Osteocyte (in vitro differentiated cells): ENCODE measurements around the gene SLC9A8. TPM values are rescaled to one million over a fixed set of nuclear protein-coding genes. Genes with fewer than 3 reads are reported as not detected.

ENCODE experiments used
- DNase-seq: peaks from one replicate; pipeline ENCODE4 v3.0.0; 2021; ENCODE audit warnings: mixed read lengths; ENCODE audit not compliant: unreplicated experiment; ENCODE audit errors: extremely low spot score
- H3K27ac Mint-ChIP-seq: one replicate; pipeline ENCODE4 v1.8.0; 2021; ENCODE audit warnings: mild to moderate bottlenecking, mixed read lengths; ENCODE audit not compliant: unreplicated experiment
- H3K27me3 Mint-ChIP-seq: one replicate; pipeline ENCODE4 v1.8.0; 2021; ENCODE audit warnings: mixed read lengths; ENCODE audit not compliant: unreplicated experiment
- H3K36me3 Mint-ChIP-seq: one replicate; pipeline ENCODE4 v1.8.0; 2021; ENCODE audit warnings: mixed read lengths; ENCODE audit not compliant: unreplicated experiment
- H3K4me1 Mint-ChIP-seq: one replicate; pipeline ENCODE4 v1.8.0; 2021; ENCODE audit warnings: mixed read lengths; ENCODE audit not compliant: unreplicated experiment
- H3K4me3 Mint-ChIP-seq: one replicate; pipeline ENCODE4 v1.8.0; 2021; ENCODE audit warnings: mild to moderate bottlenecking, moderate library complexity, mixed read lengths; ENCODE audit not compliant: unreplicated experiment
- H3K9me3 Mint-ChIP-seq: one replicate; pipeline ENCODE4 v1.8.0; 2021; ENCODE audit warnings: mixed read lengths; ENCODE audit not compliant: unreplicated experiment
- total RNA-seq: library from RNA; stranded (reverse); gene quantifications from 2 replicates; pipeline ENCODE4 v1.2.1, GENCODE V29; 2021
- TF ChIP-seq, protein P1 (sequence below): fragments of 200-600 bp; sonication (generic); IDR thresholded peaks from 2 replicates; pipeline ENCODE4 v1.5.0; 2021; ENCODE audit warnings: antibody characterized with exemption, mild to moderate bottlenecking, moderate library complexity

SLC9A8 gene
- total RNA-seq, 1 donor from 2014 or later: 10.9 TPM

DNA sequence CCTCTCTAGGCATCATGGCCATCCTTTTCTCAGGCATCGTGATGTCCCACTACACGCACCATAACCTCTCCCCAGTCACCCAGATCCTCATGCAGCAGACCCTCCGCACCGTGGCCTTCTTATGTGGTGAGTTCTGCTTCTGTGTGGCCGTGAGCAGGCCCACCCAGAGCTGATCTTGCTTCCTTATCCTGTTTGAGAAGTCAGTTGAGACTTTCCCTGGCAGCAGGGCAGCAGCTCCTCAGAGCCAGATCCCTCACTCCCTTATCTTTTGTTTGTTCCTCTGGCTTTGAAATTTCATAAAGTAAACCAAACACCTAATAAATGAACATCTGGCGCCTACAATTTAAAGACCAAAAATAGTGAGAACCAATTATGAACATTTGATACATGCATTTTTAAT lies 62.1 kb downstream of the SLC9A8 start:
- H3K9me3 Mint-ChIP-seq: no peaks in the 10 kb centered on the region
- TF ChIP-seq, protein P1, sequence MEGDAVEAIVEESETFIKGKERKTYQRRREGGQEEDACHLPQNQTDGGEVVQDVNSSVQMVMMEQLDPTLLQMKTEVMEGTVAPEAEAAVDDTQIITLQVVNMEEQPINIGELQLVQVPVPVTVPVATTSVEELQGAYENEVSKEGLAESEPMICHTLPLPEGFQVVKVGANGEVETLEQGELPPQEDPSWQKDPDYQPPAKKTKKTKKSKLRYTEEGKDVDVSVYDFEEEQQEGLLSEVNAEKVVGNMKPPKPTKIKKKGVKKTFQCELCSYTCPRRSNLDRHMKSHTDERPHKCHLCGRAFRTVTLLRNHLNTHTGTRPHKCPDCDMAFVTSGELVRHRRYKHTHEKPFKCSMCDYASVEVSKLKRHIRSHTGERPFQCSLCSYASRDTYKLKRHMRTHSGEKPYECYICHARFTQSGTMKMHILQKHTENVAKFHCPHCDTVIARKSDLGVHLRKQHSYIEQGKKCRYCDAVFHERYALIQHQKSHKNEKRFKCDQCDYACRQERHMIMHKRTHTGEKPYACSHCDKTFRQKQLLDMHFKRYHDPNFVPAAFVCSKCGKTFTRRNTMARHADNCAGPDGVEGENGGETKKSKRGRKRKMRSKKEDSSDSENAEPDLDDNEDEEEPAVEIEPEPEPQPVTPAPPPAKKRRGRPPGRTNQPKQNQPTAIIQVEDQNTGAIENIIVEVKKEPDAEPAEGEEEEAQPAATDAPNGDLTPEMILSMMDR: no peak
- H3K27ac Mint-ChIP-seq: no peak overlapping the region
- peaks cover 20% of the 10 kb centered on the region for H3K36me3 Mint-ChIP-seq
- no peak overlapping the region for H3K4me3 Mint-ChIP-seq
- no peak for DNase-seq
- H3K4me1 Mint-ChIP-seq: peaks cover 14% of the 10 kb centered on the region
- H3K27me3 Mint-ChIP-seq: no peaks in the 10 kb centered on the region

DNA sequence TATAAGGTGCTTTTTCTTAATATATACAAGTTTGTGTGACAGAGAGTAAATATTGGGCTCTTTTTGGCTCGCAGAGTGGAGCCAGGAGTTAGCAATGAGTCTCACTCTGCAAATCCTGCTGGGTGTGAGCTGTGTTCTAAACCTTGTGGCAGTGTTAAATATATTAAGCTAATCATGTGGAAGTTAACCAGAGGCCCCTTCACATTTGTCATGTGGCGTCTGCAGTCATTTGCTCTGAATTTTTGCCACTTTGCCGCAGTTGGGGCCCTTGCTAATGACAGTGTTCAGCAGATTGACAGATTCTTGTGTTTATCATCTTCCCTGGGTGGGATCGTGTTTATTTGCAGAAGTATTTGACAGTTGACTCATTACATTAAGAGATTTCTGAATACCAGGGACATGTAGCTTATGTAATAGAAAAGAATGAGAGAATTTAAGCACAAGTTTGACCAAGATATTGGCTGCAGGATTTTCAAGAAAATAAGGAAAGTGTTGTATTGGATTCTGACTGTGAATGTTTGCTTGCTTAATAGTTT lies 64.8 kb downstream of the SLC9A8 start:
- peaks cover 25% of the 10 kb centered on the region for H3K36me3 Mint-ChIP-seq
- H3K27me3 Mint-ChIP-seq: no peaks in the 10 kb centered on the region
- no peaks in the 10 kb centered on the region for H3K9me3 Mint-ChIP-seq
- H3K4me3 Mint-ChIP-seq: no peak overlapping the region
- TF ChIP-seq, protein P1: no peak
- peaks cover 25% of the 10 kb centered on the region for H3K4me1 Mint-ChIP-seq
- H3K27ac Mint-ChIP-seq: no peak overlapping the region
- DNase-seq: no peak

DNA sequence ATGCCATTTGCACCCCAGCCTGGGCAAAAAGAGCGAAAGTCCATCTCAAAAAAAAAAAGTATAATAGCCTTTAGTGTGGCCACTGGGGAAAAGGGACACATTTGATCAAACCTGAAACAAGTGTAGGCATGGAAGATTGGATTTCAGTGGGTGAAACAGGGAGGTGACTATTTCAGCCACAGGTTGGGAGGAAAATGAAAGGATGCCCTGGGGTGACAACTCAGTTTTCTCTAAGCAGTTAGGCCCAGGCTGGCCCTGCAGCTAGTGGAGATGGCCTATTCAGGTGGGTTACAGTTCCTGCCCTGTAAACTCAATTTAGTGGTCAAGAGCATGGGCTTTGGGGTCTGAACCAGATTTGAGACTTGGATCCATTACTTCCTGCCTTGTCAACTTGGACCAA lies 66.3 kb downstream of the SLC9A8 start:
- TF ChIP-seq, protein P1: no peak
- H3K9me3 Mint-ChIP-seq: no peaks in the 10 kb centered on the region
- no peak for DNase-seq
- H3K36me3 Mint-ChIP-seq: peaks cover 28% of the 10 kb centered on the region
- no peaks in the 10 kb centered on the region for H3K27me3 Mint-ChIP-seq
- no peak overlapping the region for H3K4me3 Mint-ChIP-seq
- H3K27ac Mint-ChIP-seq: no peak overlapping the region
- H3K4me1 Mint-ChIP-seq: peaks cover 26% of the 10 kb centered on the region

DNA sequence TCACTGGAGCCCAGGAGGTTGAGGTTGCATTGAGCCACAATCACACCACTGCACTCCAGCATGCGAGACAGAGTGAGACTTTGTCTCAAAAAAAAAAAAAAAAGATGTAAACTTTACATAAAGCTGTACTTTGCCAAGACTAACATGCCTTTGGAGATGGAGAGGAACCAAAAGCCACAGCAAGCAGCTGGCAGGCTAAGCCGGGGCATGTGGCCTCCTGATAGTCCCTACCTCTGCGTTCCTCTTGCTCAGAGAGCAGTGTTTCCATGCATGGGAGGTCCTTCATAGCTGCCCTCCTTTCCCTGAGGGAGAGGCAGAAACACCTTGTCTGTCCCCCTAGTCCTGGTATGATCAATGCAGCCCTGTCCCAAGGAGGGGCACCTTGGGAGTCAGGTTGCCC lies 67.5 kb downstream of the SLC9A8 start:
- TF ChIP-seq, protein P1: no peak
- peaks cover 20% of the 10 kb centered on the region for H3K36me3 Mint-ChIP-seq
- peaks cover 26% of the 10 kb centered on the region for H3K4me1 Mint-ChIP-seq
- no peak for DNase-seq
- no peak overlapping the region for H3K4me3 Mint-ChIP-seq
- no peaks in the 10 kb centered on the region for H3K9me3 Mint-ChIP-seq
- H3K27me3 Mint-ChIP-seq: no peaks in the 10 kb centered on the region
- H3K27ac Mint-ChIP-seq: no peak overlapping the region

DNA sequence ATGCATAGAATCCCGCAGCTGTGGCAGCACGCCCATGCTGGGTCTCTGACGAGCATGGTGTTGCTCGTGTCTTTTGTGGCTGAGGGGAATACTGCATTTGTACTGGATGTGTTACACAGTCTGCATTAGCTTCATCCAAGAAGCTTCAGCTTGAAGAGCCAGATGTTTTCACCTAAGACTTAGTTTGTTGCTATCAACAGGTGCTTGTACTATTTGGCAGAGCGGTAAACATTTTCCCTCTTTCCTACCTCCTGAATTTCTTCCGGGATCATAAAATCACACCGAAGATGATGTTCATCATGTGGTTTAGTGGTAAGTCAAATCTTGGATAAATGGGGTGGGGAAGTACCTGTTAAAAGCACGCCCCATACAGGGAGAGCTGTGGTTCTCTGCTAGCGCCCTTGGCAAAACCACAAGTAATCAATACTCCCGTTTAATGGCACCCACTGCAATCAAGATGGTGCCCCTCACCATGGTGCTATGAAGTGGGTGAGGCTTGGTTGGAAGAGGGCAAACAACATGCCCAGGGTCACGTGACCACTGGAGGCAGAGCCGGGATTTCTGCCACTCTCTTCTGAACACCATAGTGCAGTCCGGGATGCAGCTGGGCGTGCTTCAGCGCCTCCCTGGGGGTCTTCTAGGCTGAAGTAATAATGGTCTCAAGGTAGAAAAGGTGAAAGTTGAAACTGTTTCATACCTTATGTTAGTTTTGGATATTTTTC lies 68.3 kb downstream of the SLC9A8 start:
- no peak overlapping the region for H3K4me3 Mint-ChIP-seq
- no peaks in the 10 kb centered on the region for H3K9me3 Mint-ChIP-seq
- H3K36me3 Mint-ChIP-seq: peaks cover 20% of the 10 kb centered on the region
- TF ChIP-seq, protein P1: no peak
- DNase-seq: no peak
- peaks cover 28% of the 10 kb centered on the region for H3K4me1 Mint-ChIP-seq
- H3K27me3 Mint-ChIP-seq: no peaks in the 10 kb centered on the region
- no peak overlapping the region for H3K27ac Mint-ChIP-seq
